Muscle of back (tissue), 11 donors: Measurements from ENCODE around the gene ENPEP. TPM values are rescaled to one million over a fixed set of nuclear protein-coding genes. Genes with fewer than 3 reads are reported as not detected.
"Not testable (repeated sequence)": the region's sequence is repeated elsewhere in the genome, so short reads cannot be mapped to it uniquely, and the experiment has no call there.

Experiments
- DNase-seq, 3 donors: peaks; one replicate each; pipeline versions ENCODE4 v3.0.0 to v3.0.0-alpha.2; 2013
- polyA plus RNA-seq, 10 donors: library from polyadenylated mRNA; unstranded; fragments of 120-200 nt; gene quantifications; one replicate each; pipeline ENCODE4 v1.2.1, GENCODE V29; 2013; ENCODE audit not compliant: insufficient read length in 10 of 10

The ENPEP gene
- polyA plus RNA-seq, 10 donors: 17.1 to 40.8 (median 24.7) TPM

DNA sequence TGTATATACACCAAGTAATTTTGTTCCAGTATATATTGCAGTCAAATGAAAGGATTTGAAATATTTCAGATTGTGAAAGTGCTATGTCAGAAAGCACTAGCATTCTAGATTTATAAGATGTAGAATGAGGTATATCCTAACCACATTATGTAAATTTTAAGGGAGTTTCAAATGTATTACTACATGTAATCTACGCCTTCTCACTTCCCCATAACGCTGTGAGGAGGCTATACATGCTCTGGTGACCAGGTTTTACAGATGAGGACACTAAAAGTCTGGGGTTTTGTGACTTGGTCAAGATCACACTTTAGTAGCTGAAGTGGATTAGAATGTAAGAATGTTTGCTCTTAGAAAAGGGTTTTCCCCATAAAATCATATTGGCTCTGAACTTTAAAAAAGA is 8.1 kb downstream of the ENPEP start:
- no peak for DNase-seq

DNA sequence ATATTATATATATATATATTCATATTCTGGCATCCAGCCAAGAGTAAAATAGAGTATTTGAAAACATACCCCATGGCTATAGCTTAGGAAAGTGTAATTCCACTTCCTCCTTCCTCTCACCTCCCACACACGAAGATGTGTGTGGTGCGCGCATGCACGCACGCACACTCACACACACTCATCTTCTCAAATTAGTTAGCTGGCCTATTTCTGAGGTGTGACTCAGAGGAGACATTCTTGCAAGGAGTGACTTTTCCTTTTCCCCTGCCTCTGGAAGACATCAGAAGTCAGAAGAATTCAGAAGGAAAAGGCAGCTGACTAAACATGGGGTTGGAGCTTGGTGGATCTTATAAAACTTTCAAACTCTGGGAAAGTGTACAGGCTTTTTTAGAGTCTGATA is 8.8 kb downstream of the ENPEP start:
- DNase-seq: peak in 2 of 3 donors; percentile 40 to 89

- no peak for DNase-seq
Measured at GRCh38 chr4:110485452-110485851, 9.5 kb downstream of the ENPEP start.

DNA sequence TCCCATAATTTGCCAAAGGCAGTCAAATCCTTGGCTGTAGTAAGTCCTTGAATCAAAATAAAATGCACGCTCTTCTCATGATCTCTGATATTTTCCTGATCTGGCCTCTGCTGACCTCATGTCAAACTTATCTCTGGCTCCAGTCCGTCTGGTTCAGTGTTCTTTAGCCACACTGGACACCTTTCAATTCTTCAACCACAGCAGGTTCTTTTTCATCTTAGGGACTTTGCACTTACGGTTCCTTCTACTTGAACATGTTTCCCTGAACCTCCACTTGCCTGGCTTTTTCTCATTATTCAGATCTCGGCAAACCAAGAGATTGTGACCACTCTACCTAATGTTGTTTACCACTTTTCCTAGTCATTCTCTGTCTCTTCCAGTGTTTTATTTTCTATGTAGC is 10.3 kb downstream of the ENPEP start:
- DNase-seq: no peak

DNA sequence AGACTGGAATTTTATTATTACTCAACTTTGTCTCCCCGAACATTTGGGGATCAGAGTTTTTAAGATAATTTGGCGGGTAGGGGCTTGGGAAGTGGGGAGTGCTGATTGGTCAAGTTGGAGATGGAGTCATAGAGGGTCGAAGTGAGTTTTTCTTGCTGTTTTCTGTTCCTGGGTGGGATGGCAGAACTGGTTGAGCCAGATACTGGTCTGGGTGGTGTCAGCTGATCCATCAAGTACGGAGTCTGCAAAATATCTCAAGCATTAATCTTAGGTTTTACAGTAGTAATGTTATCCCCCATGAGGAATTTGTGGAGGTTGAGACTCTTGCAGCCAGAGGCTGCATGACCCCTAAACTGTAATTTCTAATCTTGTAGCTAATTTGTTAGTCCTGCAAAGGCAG is 10.9 kb downstream of the ENPEP start:
- not testable (repeated sequence) for DNase-seq

GRCh38 chr4:110487873-110488272 is 11.9 kb downstream of the ENPEP start:
- DNase-seq: peak in 1 of 3 donors; percentile 26

DNA sequence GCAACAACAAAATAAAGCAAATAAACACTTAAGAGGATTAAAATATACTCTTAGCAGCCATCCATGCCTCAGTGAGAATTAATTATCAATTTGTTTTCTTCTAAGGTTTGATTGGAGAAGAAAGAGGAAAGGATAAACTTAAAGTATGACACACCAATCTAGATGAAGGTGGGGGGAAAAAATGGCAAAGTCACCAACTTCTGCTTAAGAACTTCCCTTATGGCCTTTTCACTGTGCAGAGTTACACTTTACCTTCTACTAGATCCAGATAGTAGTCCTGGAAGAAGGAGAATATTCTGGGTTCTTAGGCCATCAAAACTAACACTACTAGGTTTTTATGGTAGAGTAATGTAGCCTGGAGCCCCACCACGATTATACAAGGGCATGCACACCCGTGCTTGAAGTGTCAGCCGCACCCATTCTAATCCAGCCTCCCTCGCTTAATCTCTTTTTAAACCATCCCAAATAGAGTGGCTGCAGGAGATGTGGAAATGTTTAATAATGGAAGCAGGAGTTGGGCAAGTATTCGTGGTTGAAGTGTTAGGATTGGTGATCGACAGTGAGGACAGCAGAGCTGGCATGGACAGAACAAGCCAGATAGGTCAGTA is 14.1 kb downstream of the ENPEP start:
- DNase-seq: no peak

- no peak for DNase-seq
Measured at GRCh38 chr4:110492522-110492921, 16.6 kb downstream of the ENPEP start.

- no peak for DNase-seq
Measured at GRCh38 chr4:110493520-110493919, 17.6 kb downstream of the ENPEP start.

GRCh38 chr4:110498420-110498819 is 22.5 kb downstream of the ENPEP start:
- DNase-seq: no peak

- no peak for DNase-seq
Measured at GRCh38 chr4:110499126-110499525, 23.2 kb downstream of the ENPEP start.

DNA sequence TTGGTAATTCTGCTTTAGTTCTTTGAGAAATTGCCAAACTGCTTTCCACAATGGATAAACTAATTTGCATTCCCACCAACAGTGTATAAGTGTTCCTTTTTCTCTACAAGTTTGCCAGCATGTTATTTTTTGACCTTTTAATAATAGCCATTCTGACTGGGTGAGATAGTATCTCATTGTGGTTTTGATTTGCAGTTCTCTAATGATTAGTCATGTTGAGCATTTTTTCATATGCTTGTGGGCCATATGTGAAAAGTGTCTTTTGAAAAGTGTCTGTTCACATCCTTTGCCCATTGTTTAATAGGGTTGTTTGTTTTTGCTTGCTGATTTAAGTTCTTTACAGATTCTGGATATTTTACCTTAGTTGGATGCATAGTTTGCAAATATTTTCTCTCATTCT is 25.9 kb downstream of the ENPEP start:
- DNase-seq: no peak

DNA sequence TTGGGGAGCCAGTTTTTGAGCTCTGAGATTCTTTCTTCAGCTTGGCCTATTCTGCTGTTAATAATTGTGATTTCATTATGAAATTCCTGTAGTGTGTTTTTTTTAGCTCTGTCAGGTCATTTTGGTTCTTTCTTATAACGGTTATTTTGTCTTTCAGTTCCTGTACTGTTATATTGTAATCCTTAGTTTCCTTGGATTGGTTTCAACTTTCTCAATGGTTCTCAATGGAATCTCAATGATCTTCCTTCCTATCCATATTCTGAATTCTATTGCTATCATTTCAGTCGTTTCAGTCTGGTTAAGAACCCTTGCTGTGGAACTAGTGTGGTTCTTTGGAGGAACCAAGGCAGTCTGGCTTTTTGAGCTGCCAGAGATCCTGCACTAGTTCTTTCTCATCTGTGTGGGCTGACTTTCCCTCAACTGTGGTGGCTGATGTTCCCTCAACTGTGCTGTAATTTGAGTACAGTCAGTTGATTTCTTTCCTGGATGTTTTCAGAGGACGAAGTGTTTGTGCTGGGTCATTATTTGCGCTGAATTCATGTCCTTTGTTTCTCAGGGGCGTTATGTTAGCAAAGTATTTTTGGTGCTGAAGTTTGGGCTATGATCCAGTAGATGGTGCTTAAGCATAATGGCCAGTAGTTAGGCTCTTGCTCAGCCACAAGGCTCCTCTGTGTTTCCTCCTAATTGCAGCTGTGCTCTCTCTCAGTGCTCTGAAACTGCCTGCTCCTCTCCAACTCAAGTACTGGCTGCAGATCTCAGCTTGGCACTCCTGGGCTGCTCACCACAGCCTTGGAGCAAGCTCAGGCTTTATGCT is 27.5 kb downstream of the ENPEP start:
- DNase-seq: peak in 2 of 3 donors; percentile 47 to 66

- DNase-seq: no peak
Measured at GRCh38 chr4:110504084-110504435, 28.1 kb downstream of the ENPEP start.

- no peak for DNase-seq
Measured at GRCh38 chr4:110505440-110505839, 29.5 kb downstream of the ENPEP start.

GRCh38 chr4:110508827-110509710 is 33.1 kb downstream of the ENPEP start:
- peak in 1 of 3 donors; percentile 64 for DNase-seq

- DNase-seq: no peak
Measured at GRCh38 chr4:110510277-110510676, 34.3 kb downstream of the ENPEP start.

GRCh38 chr4:110510955-110511544 is 35.1 kb downstream of the ENPEP start:
- peak; percentile 52 to 69 (median 56) for DNase-seq

DNA sequence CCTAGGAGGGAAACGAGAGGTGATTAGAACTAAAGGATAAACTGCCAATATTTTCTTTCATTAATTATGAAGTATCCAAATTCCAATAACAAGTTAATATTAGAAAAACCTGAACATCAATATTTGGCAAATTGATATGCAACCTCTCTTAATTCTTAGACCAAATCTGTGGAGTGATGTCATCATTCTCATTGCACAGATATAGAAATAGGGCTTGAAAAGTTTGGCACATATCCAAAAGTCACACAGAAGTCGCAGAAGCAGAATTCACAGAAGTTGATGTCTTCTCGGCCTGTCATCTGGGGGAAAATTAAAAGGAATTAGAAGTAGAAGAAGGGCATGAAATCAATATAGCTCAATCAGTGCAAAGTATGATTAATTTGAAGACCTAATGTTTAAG is 36.9 kb downstream of the ENPEP start:
- DNase-seq: no peak

DNA sequence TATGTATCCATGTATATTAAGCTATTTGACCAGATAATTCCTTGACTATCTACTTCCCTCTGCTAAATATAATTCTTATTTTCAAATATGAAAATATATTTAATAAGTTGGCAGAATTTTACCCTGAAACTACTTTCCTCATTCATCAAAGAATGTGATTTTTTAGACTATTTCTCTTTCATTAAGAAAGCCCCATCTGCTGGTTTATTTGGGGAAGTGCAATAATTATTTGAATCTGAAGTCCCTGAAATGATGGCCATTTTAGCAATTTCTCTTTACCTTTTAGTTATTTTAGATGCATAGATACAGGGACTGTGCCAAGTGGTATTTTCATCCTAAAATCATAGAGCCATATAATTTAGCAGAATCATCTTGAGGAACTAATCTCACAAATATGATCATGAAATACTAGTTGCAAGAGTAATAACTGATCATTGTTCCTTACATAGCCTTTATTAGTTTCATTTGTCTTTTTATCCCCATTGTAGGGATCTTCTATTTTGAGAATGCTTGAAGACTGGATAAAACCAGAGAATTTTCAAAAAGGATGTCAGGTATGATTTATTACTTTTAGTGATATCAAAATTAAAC is 39.0 kb downstream of the ENPEP start:
- DNase-seq: peak in 2 of 3 donors; percentile 23 to 46

DNA sequence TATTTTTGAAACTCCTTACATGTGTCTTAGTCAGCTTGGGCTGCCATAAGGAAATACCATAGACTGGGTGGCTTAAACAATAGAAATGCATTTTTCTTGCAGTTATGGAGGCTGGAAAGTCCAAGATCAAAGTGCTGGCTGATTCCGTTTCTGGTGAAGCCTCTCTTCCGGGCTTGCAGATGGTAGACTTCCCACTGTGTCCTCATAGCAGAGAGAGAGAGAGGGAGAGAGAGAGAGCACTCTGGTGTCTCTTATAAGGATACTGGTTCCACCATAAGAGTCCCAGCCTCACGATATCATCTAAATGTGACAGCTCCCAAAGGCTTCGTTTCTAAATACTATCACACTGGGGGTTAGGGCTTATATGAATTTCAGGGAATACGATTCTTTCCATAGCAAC is 39.7 kb downstream of the ENPEP start:
- no peak for DNase-seq
